GM19324 (cell line): Measurements from ENCODE around the gene GPR173.

Experiments
- ATAC-seq: cut with Tn5 transposase; IDR thresholded peaks from one replicate; pipeline ENCODE4 v1.9.1; 2021; ENCODE audit warnings: mild to moderate bottlenecking, moderate library complexity; ENCODE audit not compliant: unreplicated experiment, low FRiP score

GPR173 gene, protein sequence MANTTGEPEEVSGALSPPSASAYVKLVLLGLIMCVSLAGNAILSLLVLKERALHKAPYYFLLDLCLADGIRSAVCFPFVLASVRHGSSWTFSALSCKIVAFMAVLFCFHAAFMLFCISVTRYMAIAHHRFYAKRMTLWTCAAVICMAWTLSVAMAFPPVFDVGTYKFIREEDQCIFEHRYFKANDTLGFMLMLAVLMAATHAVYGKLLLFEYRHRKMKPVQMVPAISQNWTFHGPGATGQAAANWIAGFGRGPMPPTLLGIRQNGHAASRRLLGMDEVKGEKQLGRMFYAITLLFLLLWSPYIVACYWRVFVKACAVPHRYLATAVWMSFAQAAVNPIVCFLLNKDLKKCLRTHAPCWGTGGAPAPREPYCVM

GRCh38 chrX:53048169-53049126, at the start of gene GPR173:
TSS of gene GPR173 (plus strand) at chrX:53048789. CDS start at chrX:53076622, 27,833 bp downstream.
- ATAC-seq, result no peak

GRCh38 chrX:53000447-53001135, 48.0 kb upstream of the GPR173 start:
- no peak for ATAC-seq

- no peak for ATAC-seq
Observed at GRCh38 chrX:53001958-53002357, 46.6 kb upstream of the GPR173 start.

DNA sequence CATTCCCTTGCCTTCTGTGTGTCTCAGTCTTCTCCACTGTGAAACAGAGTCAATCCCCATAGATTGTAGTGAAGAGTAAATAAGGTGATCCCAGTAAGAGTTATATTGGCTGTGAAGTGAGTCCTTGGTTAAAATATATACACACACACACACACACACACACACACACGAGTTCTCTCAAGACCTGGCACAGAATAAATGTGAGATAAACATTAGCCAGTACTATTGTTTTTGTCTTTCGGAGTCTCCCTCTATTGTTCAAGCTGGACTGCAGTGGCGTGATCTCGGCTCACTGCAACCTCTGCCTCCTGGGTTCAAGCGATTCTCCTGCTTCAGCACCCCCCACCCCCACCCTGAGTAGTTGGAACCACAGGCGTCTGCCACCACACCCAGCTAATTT, 45.5 kb upstream of the GPR173 start:
- no peak for ATAC-seq

- ATAC-seq, result no peak
Observed at GRCh38 chrX:53004038-53004437, 44.6 kb upstream of the GPR173 start.

DNA sequence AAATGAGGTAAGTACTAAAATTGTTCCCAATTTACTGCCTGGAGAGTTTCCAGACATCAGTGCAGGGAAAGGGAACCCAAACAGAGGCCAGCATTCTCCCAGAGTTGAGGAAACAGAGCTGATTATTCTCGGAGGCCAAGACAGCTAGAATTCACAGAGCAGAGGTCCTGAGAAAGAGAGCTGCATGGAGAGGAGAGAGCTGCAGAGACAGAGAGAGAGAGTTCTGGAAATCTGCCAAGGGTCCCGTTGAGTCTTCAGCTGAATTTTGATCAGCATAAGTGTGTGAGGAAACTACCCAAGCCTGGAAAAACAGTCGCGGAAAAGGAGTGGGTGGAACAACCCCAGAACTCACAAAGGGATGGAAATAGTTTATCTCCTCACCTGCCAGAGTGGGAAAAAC, 43.8 kb upstream of the GPR173 start:
- no peak for ATAC-seq

- no peak for ATAC-seq
Observed at GRCh38 chrX:53005327-53005726, 43.3 kb upstream of the GPR173 start.

GRCh38 chrX:53009032-53009431, 39.6 kb upstream of the GPR173 start:
- no peak for ATAC-seq

- no peak for ATAC-seq
Observed at GRCh38 chrX:53013291-53013690, 35.3 kb upstream of the GPR173 start.

DNA sequence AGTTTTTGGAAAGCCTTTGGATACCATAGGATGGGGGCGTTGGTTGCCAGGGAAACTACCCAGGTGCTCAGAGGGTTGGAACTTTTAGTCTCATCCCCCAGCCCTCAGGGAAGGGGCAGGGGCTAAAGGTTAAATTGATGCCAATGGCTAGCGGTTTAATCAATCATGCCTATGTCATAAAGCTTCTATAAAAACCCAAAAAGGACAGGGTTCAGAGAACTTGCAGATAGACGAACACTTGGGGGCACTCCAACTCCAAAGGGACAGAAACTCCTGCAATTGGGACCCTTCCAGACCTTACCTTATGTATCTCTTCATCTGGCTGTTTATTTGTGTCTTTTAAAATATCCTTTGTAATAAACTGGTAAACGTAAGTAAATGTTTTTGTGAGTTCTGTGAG, 30.0 kb upstream of the GPR173 start:
- no peak for ATAC-seq

GRCh38 chrX:53022381-53022780, 26.2 kb upstream of the GPR173 start:
- no peak for ATAC-seq

GRCh38 chrX:53028678-53029077, 19.9 kb upstream of the GPR173 start:
- ATAC-seq, result no peak

GRCh38 chrX:53031380-53031779, 17.2 kb upstream of the GPR173 start:
- no peak for ATAC-seq

- no peak for ATAC-seq
Observed at GRCh38 chrX:53036149-53036548, 12.4 kb upstream of the GPR173 start.

- ATAC-seq, result no peak
Observed at GRCh38 chrX:53039236-53039635, 9.4 kb upstream of the GPR173 start.

DNA sequence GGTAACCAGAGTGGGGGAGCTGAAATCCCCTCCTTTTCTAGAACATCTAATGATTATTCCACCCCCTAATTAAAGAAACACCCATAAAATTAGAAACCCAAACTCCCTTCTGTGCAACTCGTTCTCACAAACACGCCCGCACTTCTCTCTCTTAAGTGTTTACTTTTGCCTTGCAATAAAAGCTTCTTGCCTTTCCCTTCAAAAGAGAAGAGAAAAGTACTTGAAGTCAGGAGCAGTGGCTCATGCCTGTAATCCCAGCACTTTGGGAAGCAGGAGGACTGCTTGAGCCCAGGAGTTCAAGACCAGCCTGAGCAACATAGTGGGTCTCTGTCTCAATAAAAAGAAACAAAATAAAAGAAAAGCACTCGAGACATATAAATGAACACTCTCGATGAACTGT, 3.6 kb upstream of the GPR173 start:
- no peak for ATAC-seq

DNA sequence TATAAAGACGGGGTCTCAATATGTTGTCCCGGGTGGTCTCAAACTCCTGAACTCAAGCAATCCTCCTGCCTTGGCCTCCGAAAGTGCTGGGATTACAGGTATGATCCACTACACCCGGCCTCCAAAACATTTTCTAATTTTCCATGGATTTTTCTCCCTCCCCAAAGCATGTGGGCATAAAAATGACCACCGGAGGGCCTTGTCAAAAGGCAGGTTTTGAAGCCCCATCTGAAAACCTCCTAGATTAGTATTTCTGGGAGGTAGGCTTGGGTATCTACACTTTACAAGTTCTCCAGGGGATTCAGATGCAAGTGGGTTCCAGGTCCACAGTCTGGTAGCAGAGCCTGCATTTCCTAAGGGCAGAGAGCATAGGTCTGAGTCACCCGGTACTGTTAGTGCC, 1.4 kb upstream of the GPR173 start:
- ATAC-seq, result no peak

DNA sequence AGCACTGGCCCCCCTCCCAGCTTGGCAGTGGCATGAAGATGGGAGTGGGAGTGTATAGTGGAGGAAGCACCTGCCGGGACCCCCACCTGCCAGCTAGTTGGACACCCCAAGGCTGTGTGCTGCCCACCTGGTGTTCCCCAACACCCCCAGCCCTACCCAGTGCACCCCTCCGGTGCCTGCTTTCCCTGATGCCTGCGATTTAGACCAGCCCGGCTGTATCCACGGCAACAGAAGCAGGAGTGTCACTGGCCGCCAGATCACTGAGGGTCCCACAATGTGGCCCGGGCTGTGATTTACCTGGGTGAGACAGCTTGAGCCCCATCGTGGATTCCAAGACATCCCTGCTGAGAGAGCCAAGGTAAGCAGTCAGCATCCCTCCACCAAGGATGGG, 533 bp downstream of the GPR173 start:
- no peak for ATAC-seq

- no peak for ATAC-seq
Observed at GRCh38 chrX:53050841-53051240, 2.3 kb downstream of the GPR173 start.

- ATAC-seq, result no peak
Observed at GRCh38 chrX:53055244-53055849, 6.8 kb downstream of the GPR173 start.

GRCh38 chrX:53056292-53056691, 7.7 kb downstream of the GPR173 start:
- no peak for ATAC-seq
